Measurements from ENCODE around the gene GRIN2A.
"Not testable (repeated sequence)": the region's sequence is repeated elsewhere in the genome, so short reads cannot be mapped to it uniquely, and the experiment has no call there.

Gene GRIN2A

DNA sequence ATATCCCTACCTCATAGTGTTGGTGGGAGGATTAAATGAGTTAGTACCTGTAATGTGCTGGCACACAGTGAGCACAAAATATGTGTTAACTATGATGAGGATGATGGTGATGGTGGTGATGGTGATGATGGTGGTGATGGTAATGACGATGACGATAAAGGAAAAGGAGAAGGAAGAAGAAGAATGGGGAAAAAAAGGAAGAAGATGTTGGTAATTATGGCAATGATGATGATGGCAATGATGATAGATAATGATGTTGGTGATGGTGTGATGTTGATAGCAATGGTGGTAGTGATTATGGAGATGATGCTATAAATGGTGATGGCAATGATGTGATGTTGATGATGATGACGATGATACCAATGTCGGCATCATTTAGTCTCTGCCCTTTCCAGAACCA, 270.2 kb downstream of the GRIN2A start:
- DNase-seq (ENCODE audit: low spot score): no peak

DNA sequence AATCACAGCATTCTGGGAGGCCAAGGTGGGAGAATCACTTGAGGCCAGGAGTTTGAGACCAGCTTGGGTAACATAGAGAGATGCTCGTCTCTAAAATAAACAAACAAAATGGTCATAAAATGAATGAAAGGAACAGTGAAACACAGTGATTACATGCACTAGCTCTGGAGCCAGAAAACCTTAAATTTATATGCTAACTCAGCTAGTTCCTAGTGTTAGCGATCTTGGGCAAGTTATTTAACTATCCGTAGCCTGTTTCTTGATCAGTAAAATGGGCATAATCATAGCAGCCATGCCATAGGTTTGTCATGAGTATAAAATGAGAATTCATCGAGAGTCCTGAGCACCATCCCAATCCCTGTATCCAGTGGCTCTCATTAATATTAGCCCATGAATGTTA, 271.0 kb downstream of the GRIN2A start:
- no peak for DNase-seq (ENCODE audit: low spot score)

DNA sequence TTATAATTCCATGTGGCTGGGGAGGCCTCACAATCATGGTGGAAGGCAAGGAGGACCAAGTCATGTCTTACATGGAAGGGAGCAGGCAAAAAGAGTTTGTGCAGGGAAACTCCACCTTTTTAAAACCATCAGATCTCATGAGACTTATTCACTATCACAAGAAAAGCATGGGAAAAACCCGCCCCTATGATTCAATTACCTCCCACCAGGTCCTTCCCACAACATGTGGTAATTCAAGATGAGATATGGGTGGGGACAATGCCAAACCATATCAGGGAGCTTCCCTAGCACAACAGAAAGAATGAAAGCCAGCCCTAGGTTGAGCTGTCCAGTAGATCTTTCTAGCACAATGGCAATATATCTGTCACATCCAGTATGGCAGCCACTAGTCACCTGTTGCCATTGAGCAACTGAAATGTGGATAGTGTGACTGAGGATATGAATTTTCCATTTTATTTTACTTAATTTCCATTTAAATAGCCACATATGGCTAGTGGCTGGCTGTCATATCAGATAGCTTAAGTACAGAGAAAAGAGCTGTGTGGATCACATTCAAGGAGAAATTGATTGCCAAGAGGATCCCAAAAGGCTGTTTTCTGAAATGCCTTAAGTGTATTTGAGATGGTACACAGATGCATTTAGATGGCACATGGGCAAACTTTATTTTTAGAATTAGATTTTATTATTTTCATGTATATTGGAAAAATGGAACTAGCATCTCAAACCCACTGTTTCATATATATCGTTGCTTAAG, 273.0 kb downstream of the GRIN2A start:
- no peak for DNase-seq (ENCODE audit: low spot score)

DNA sequence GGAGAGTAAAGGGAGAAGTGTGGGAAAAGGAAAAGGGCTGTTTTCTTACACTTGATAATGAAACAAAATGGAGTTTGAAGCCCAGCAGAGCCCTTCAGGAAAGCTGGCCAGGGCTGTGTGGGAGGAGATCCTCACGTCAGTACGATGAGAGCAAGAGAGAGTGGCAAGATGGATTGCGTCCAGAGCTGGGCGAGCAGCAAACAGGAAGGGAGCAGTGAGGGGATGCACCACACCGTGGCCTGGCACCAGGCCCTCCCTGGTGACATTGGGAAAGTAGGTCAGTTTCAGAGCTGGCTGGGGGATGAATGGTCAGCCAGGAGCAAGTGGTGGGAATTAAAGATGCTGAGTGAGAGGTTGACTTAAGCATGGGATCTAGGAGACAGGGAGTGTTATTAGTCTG, 273.6 kb downstream of the GRIN2A start:
- no peak for DNase-seq (ENCODE audit: low spot score)

DNA sequence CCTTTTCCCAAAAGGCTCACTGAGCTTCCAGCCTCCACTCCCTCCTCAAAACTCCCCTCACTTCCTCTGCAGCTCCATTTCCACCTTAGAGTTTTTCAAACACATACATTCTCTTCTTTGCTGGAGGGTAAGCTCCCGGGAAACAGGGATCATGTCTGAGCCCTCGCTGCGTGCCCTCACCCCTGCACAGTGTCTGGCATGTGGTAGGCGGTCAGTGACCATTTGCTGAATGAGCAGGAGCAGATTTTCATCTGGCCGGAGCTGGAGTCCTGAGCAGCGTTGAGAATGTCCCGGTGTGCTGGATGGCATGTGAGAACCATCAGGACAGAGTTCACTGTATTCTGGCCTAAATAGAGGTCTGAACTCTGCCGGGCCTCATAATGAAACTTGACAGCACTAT, 274.5 kb downstream of the GRIN2A start:
- no peak for DNase-seq (ENCODE audit: low spot score)

DNA sequence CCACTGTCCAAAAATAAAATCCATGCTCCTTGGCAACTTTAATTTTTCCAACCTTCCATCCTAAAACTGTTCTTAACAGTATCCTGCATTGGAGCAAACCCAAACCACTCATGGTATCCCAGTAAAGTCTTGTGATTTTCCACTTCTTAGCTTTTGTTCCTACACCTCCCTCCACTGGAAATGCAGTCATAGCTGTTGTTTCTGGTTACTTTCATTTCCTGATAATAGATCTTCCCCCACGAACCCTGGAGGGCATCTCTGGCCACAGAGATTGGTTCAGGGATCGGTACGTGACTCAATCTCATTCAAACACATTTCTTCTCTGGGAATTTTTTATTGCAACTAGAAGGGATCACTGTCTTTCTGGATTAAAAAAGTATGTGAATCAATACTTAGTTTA, 276.0 kb downstream of the GRIN2A start:
- no peak for DNase-seq (ENCODE audit: low spot score)

DNA sequence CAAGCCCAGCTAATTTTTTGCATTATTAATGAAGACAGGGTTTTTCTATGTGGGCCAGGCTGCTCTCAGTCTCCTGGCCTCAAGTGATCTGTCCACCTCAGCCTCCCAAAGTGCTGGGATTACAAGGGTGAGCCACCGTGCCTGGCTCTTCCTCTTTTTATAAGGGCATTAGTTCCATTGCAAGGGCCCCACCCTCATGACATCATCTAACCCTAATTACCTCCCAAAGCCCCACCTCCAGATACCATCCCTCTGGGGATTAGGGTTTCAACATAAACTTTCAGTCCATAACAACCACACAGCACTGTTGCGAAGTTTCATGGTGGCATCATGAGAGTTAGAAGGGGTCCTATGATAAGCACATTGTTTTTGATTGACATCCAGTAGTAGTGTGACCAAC, 277.7 kb downstream of the GRIN2A start:
- no peak for DNase-seq (ENCODE audit: low spot score)

DNA sequence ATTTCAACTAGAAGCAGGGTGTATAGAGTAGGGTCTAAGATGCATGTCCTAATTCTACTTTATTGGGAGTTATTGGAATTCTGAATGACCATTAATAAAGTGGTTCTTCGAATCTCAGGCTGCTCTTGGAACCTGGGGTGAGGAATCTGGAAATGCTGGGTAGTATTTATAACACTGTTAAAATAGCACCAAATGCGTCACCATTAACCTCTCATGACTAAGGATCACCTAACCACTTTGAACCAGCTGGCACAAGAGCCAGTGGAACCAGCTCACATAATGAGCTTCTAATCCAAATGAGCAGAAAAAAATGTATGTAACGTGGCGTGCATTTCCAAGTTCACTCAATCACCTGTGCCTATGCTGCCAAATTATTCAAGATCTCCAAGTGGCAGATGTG, 281.7 kb downstream of the GRIN2A start:
- no peak for DNase-seq (ENCODE audit: low spot score)

DNA sequence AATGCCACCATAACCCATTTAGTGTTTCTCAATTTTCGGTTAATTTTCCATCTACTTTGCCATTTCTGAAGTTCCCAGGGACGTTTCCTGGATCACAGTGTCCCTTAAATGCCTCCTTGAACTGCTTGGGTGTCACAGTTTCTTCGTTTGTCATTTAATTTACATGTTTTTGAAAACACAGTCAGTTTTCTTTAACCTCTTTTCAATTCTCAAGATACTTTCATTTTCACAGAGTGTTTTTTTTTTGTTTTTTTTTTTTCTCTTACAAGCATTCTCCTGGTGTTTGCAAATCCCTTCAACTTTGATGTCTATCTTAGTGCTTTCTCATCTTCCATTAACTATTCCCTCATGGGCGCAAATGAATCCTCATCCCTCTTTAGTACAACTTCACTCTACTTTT, 283.7 kb downstream of the GRIN2A start:
- DNase-seq (ENCODE audit: low spot score): no peak

DNA sequence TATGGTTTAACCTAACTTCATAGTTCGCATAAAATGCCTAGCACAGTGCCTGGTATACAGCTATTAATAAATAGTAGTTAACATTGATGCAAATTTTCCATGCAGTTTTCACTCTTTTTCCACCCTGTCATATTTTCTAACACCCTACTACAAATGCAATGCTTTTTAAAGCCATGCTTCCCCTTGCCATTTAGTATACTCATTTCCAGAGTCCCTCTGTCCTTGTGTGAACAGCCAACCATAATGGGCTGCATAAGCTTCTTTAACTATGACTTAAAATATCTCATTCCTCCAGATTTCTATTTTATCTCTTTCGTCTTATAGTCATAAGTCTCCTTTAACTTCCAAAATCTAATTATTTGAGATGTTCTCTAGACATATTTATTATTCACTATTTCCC, 284.1 kb downstream of the GRIN2A start:
- DNase-seq (ENCODE audit: low spot score): no peak

DNA sequence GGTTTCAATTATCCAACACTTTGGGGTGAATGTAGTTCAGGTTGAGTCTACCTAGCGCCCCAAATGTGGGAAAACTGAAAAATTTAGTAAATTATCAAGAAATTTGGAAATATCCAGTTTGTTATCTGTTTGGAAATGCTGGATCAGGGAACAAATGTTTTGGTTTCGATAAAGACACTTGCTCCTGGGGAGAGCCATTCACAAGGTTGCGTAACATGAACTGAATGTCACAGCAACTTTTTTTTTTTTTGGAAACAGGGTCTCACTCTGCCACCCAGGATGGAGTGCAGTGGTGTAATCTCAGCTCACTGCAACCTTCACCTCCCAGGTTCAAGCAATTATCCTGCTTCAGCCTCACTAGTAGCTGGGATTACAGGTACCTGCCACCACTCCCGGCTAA, 286.4 kb downstream of the GRIN2A start:
- no peak for DNase-seq (ENCODE audit: low spot score)

DNA sequence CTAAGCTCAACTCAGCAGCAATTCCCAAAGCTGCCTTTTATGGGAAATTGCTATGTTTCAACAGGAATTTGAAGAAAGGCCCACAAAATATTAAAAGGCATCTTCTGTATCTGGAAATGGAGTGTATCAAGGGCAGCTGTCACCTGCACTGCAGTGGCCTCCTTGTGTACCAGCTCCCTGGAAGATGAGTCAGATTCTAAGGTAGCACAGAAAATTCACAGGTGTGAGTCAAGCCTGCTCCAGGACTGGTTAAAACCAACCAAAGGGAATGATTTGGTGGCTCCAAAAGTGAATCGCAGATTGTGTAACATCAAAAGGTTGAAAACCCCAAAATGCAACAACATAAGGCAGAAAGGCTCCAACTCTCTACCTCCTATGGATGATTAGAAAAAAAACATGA, 296.4 kb downstream of the GRIN2A start:
- no peak for DNase-seq (ENCODE audit: low spot score)

DNA sequence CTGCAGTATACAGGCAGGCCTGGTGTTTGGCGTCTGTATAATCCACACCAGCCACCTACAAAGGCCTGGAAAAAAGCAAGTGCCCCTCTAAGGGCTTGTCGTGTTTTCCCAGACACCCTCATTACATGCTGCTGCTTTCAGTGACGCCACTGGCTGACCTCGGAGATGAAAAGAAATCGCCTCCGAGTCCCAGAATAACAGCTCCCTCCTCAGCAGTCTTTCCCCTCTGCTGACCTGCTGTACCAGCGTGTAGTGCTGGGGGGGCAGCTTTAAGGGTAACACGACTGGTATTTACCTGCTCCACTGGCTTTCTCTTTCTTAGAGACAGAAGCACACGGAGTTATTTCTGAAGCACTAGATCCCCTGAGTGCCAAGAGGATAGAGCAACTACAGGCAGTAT, 296.8 kb downstream of the GRIN2A start:
- no peak for DNase-seq (ENCODE audit: low spot score)

DNA sequence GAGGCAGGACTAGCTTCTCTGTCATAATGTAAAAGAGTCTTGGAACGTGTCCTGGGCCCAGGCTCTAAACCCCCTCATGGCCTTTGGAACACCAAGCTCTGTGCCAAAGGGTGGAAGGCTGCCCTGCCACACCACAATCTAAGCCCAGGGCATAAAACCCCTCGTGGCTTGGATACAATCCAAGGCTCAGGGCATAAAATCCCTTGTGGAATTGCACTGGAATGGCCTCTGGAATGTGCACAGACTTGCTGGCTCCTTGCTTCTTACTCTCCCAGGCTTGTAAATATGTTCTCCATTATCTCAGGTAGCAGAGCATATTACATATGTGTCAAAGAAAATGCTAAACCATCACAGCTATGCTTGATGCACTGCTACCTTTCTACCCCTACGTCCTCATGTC, 306.2 kb downstream of the GRIN2A start:
- not testable (repeated sequence) for DNase-seq (ENCODE audit: low spot score)

DNA sequence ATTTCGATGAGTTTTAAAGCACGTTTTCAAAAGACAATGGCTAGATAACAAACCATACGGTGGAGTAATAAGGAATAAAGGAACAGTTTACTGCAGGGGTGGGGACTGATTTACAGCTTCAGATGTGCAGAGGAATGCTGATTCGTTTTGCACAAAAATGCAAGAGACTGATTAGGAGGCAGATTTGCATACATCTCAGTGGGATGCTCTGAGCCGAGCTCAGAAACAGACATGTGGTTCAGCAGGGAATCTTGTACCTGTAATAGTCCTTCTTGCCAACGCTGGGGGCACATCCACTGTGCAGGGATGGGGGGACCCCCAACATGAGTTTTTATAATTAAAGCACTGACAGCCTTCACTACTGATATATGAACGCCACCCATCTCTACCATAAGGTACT, 308.0 kb downstream of the GRIN2A start:
- DNase-seq (ENCODE audit: low spot score): no peak

DNA sequence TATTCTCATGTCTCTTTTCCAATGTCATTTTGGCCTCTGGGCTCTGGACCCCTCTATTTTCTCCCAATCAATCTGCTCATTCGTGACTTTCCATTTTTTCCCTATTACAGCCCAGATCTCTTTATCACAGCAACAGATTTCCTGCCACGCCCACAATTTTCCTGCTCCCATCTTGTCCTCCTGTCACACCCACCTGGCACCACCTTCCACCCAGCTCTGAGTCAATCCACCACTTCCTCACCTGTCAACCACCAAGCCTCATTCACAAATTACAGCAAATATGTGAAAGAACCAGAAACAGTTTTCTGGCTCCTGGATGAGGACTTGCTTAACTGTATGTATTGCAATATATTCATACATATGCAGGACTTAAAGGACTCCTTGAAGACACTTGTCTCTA, 311.3 kb downstream of the GRIN2A start:
- DNase-seq (ENCODE audit: low spot score): no peak

DNA sequence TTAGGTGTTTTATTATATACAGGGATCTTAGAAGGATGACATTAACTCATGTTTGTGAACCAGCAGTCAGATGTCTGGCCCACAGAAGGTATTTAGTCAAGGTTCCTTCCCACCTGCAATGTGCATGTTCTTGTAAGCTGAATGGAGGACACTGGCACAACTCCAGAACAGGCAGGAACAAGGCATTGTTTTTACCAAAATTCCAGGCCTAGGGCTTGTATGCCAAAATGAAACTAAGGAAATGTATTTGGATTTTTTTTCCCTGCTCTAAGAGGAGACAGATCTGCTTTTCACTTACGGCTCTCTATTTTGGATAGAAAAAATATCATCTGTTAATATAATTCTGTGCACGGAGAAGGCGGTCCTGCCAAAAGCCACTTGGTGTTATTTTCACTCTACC, 312.5 kb downstream of the GRIN2A start:
- no peak for DNase-seq (ENCODE audit: low spot score)

DNA sequence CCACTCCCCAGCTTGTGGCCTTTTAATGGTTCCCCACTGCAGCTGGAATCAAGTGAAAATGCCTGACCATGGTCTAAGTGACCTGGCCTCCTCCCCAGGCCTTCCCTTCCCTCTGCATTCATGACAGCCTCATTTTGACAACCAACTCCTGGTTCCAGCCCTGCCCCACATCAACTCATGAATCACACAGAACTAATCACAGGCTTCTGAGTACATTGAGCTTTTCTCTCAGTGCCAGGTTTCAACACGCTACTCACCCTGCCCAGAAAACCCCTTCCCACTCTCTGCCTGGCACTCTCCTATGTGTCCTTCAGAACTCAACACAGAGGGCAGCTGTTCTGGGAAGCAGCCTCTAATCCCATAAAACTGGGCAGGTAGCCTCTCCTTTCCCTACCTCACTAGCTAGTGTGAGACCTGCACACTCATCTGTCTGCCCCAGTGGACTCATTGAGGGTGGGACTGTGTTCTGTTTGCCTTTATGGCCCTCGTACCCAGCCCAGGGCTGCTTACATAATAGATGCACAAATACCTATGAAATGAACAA, 313.6 kb downstream of the GRIN2A start:
- no peak for DNase-seq (ENCODE audit: low spot score)

DNA sequence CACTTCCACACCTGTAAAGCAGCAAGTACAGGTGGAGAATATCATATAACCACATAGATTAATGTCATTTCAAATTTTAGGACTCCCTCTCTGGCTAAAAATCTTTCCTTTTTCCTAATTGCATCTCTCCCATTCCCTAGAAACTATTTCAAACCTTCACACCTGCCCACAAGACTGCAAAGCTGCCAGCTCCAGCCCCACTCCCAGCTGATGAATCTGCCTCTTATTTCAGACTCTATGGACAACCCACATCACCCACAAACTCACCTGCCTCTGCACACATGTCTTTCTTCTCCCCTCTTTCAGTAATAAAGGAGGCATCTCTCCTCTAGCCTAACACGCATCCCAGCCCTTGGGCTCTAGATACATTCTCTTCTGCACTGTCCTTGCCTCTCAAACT, 315.1 kb downstream of the GRIN2A start:
- DNase-seq (ENCODE audit: low spot score): no peak

DNA sequence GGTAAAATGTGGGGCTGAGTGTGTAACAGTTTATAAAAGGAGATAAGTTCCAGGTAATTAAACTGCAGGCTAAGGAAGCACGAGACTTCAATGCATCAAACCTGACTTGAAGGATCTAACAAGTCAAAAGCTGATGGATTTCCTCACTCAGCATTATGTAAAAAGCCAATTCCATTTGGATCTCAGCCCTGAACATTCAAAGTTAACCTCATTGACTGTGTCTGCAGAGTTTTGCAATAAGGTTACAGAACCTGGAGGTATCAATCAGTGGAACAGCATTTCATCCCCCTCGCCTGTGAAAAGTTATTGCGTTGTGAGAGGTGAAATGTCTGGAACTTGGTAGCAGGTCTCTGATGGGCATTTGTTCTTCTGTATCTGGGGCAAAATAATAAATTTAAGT, 317.8 kb downstream of the GRIN2A start:
- no peak for DNase-seq (ENCODE audit: low spot score)

DNA sequence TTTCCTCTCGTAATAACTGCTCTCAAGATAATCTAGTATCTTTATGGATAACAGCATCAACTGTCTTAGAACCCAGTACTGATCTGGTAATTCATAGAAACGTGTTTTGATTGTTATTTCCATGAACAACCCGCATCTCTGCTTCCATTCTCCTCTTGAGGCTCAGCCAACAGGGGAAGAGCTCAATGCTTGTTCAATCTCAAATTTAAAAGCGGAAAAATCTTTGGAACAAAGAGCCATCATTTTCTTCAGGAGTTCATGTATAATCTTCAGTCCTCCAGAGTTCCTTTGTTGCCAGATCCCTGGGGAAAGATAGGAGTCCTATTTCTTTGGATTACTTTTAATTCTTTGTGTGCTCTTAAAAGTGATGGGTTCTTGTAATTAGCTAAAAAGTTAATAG, 319.9 kb downstream of the GRIN2A start:
- no peak for DNase-seq (ENCODE audit: low spot score)

DNA sequence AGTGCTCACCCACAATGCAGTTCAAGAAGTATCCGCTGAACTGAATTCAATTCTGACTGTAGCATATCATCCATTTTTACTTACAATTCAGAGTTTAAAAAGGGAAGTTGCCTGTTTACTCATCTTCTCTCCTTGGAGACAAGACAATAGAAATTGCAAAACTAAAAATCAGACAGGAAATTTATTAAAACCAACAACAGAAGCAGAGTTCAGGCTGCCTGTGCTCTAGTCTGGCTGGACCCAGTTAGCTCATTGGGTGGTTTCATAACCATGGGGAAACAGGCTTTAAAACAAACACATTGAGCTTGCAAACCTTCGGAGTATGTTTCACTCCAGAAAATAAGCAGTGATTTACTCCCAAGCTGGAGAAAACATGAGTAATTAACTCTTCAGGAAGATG, 321.4 kb downstream of the GRIN2A start:
- no peak for DNase-seq (ENCODE audit: low spot score)

DNA sequence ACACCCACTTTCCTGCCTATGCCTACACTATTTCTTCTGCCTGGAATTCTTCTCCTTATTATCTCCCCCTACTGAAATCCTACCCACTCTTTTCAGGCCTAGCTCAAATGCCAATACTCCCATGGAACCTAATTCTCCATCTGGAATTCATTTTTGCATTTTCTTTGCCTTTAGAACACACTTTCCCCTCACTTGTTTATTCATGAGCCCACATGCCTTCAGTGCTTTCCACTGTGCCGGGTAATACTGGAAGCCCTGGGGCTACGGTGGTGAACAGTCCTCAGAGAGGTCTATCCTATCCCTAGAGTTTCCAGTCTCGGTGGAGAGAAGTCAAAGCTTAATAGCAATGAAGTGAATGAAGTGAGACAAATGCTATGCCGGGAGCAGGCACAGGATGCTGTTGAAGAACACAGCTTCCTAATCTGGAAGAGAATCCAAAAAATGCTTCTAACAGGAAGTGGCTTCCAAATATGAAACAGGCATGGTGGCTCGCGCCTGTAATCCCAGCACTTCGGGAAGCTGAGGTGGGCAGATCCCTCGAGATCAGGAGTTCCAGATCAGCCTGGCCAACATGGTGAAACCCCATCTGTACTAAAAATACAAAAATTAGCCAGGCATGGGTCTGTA, 322.4 kb downstream of the GRIN2A start:
- no peak for DNase-seq (ENCODE audit: low spot score)

DNA sequence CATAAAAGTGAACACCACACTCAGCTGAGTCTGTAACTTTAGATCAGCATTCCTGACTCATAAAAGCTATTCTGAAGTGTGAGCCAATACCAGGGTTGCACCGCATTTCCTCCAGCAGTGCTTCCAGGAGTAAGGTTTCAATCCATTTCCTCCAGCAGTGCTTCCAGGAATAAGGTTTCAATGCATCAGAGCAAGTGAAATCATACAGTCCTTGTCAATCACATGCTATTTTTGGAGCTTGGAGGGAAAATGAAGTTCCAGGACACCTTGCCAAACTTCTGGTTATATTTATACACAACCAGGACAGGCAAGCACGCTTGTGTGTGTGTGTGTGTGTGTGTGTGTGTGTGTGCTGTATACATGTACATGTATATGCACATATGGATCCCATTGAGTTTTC, 327.6 kb downstream of the GRIN2A start:
- DNase-seq (ENCODE audit: low spot score): no peak

Data from COLO829 (cell line).